ENCODE results near the gene MYO3A.

- TF ChIP-seq CTCF (IDR thresholded peaks at IDR 0.05; ENCODE audit: low read length) (no peak), EZH2 (IDR thresholded peaks at IDR 0.05; ENCODE audit: borderline replicate concordance, low read length) (no peak)
Observed at GRCh38 chr10:26225322-26225721, 291.3 kb downstream of the MYO3A start.
